ENCODE data around the gene POLG.

Gene POLG

GRCh38 chr15:89376388-89376787 is 41.8 kb upstream of the POLG start:
- peaks cover 29% of the 10 kb centered on the region for H3K4me1 Mint-ChIP-seq
- no peak overlapping the region for H3K27ac Mint-ChIP-seq
- H3K9me3 Mint-ChIP-seq = no peaks in the 10 kb centered on the region
- H3K4me3 Mint-ChIP-seq = peak overlapping the region in 1 of 3 experiments; percentile 12
- TF ChIP-seq CTCF (IDR thresholded peaks at IDR 0.05; ENCODE audit: unreplicated experiment in 3 of 3) = no peak
- H3K36me3 Mint-ChIP-seq (ENCODE audit: low read depth) = no peaks in the 10 kb centered on the region
- peaks cover 99% of the 10 kb centered on the region for H3K27me3 Mint-ChIP-seq (ENCODE audit: low read depth)

GRCh38 chr15:89375093-89376005 is 40.7 kb upstream of the POLG start:
- no peak for TF ChIP-seq CTCF (IDR thresholded peaks at IDR 0.05; ENCODE audit: unreplicated experiment in 3 of 3)
- H3K36me3 Mint-ChIP-seq (ENCODE audit: low read depth) = no peaks in the 10 kb centered on the region
- H3K4me3 Mint-ChIP-seq = no peak overlapping the region
- peaks cover 98% of the 10 kb centered on the region for H3K27me3 Mint-ChIP-seq (ENCODE audit: low read depth)
- H3K27ac Mint-ChIP-seq = no peak overlapping the region
- no peaks in the 10 kb centered on the region for H3K9me3 Mint-ChIP-seq
- H3K4me1 Mint-ChIP-seq = peaks cover 19% of the 10 kb centered on the region

DNA sequence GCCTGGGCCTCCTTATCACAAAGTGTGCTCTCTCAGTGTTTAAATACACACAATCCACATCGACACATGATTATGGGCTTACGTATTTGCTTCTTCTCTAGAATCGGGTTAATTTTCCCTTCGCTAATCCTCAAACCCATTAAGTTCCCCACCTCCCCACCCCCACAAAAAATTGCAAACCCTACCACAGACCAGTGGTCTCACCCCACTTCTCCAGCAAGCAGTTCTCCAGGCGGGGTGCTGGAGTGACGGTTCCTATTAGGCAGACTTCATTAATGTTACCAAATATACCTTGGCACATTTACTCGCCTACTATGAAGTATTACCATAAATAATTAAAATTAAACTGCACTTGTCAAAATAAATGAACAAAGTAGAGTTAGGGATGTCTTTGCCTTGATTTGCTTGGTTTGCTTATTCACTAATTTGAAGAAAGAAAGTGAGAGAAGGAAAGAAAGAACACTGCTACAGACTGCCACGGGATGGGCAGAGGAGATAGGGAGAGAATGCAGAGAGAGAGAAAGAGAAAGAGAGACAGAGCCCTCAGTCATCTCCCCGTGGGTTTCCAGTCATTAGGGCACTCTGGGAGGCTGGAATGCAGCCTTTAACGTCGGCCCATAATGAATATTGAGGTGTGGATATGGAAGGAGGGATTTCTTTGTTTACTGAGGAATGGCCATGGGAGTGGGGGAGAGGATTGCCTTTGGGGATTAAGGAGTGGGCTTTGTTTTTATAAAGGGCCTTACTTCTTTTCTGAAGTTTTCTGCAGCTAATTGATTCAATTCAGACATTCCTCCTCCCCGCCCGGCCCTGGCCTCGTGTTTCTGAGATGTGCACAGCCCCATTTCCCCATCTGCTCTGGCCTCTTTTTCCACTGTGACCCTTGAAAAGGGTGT is 39.7 kb upstream of the POLG start:
- Mint-ChIP-seq H3K27me3 (ENCODE audit: low read depth) (peaks cover 98% of the 10 kb centered on the region), H3K9me3 (no peaks in the 10 kb centered on the region), H3K27ac (no peak overlapping the region), H3K4me3 (no peak overlapping the region), H3K36me3 (ENCODE audit: low read depth) (no peaks in the 10 kb centered on the region), H3K4me1 (peaks cover 15% of the 10 kb centered on the region)
- no peak for TF ChIP-seq CTCF (IDR thresholded peaks at IDR 0.05; ENCODE audit: unreplicated experiment in 3 of 3)

DNA sequence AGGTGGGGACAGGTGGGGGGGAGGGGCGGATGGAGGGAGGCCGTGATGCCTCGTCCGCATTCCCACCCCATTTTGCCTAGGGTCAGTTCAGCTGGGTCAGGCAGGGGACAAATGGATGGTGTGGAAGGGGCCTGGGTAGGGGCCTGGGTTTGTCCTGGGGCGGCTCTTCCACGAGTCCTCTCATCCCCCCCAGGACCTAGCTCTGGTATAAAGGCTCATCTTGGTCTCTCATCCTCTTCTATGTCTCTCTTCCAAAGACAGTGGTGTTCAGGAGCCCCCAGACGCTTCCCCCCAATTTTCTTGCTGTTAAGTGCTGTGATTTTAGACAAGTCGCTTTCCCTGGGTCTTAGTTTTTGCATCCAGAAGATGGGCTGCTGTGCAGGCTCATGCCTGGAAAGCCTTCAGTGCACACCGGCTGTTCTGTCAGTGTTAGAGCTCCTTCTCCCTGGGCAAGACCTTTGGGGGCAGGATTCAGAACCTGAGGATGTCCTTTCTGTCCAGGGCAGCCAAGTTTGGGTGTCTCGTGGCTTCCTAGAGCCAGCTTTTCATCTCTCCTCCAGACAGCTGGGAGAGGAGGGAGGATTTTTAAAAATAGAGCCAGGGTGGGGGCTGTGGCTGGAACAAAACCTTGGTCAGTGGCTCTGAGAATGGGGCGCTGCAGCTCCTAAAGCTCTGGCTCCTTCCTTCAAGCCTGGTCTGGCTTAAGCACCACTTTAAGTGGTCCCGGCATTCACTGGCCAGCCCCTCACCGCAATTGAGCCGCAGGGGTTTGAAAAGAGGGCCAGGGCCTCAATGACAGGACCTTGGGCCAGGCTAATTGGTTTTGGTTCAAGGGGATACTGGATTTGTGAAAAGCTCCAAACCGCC is 37.7 kb upstream of the POLG start:
- H3K27ac Mint-ChIP-seq = no peak overlapping the region
- H3K4me1 Mint-ChIP-seq = peaks cover 9% of the 10 kb centered on the region

More for the DNA sequence above, 37.7 kb upstream of the POLG start:
- TF ChIP-seq CTCF (IDR thresholded peaks at IDR 0.05; ENCODE audit: unreplicated experiment in 3 of 3) = no peak
- H3K36me3 Mint-ChIP-seq (ENCODE audit: low read depth) = no peaks in the 10 kb centered on the region
- H3K27me3 Mint-ChIP-seq (ENCODE audit: low read depth) = peaks cover 98% of the 10 kb centered on the region
- peaks cover under 1% of the 10 kb centered on the region for H3K9me3 Mint-ChIP-seq
- peak overlapping the region; percentile 8 to 77 (median 69) for H3K4me3 Mint-ChIP-seq
